ENCODE data around the gene MAST4. TPM values are rescaled to one million over a fixed set of nuclear protein-coding genes. Genes with fewer than 3 reads are reported as not detected.

MAST4 gene
- total and polyA plus RNA-seq, 2 of the 8 experiments (the other 6 are each of a cell fraction or from before 2014, with no cell fraction given) = 1.5 to 2.6 TPM

DNA sequence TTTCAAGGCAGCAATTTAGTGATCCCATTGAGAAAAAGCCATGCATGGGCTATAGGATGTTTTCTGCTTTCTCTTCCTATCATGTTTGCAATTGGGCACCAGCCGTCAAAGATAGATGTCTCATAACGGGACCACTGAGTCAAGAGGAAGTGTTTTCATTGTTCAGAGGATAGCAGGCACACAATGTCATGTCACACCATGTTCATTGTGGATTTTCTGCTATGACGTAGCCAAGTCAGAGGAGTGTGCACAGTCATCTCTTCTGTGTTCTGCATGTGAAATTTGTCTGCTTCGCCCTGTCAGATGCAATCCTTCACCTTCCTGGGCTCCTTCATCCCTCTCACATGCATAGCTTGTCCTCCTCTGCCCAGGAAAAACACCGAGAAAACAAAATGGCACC, 494.4 kb downstream of the MAST4 start:
- no peak overlapping the region for H2BK20ac ChIP-seq (ENCODE audit: low read length)
- no peak overlapping the region for H3K4ac ChIP-seq (replicated peaks; ENCODE audit: insufficient read length, low read depth, low read length)
- H4K20me1 ChIP-seq (replicated peaks in 1 of 2; ENCODE audit: control insufficient read depth in 1 of 2, insufficient read depth in 2 of 2, low read length in 2 of 2) = no peaks in the 10 kb centered on the region
- no peaks in the 10 kb centered on the region for H3K79me1 ChIP-seq (ENCODE audit: low read depth, low read length)
- H2BK12ac ChIP-seq (ENCODE audit: low read depth, low read length) = no peak overlapping the region; the same call in 1 of the 2 replicates
- H3K4me1 ChIP-seq (replicated peaks in 1 of 4; ENCODE audit: control insufficient read depth in 3 of 4, insufficient read depth in 4 of 4, low read length in 3 of 4) = peaks cover 0 to 10% (median 6%) of the 10 kb centered on the region in 4 experiments; a peak in 4 of 7 replicates
- H3K4me3 ChIP-seq (ENCODE audit: extremely low read depth in 1 of 4, insufficient read depth in 2 of 4, low read depth in 3 of 4, low read length in 4 of 4) = no peak overlapping the region
- FAIRE-seq (no peak), DNase-seq (ENCODE audit: low read depth in 1 of 2, low spot score in 2 of 2) (no peak)
- H3K23ac ChIP-seq (ENCODE audit: insufficient read length) = no peak overlapping the region
- H2AK5ac ChIP-seq (ENCODE audit: low read depth, low read length) = no peak overlapping the region
- H3K23me2 ChIP-seq (ENCODE audit: low read depth, low read length) = no peaks in the 10 kb centered on the region
- H3K27ac ChIP-seq (ENCODE audit: low read depth, low read length) = no peak overlapping the region
- no peak overlapping the region for H4K91ac ChIP-seq (replicated peaks; ENCODE audit: insufficient read length, low read length)
- H3K27me3 ChIP-seq (replicated peaks in 1 of 4; ENCODE audit: control insufficient read depth in 3 of 4, extremely low read depth in 1 of 4, insufficient read depth in 3 of 4, low read length in 3 of 4) = no peaks in the 10 kb centered on the region
- ChIA-PET POLR2A (ENCODE audit: partially characterized antibody) (interaction anchor here (0.7 kb wide), 1 partner anchor 34 kb away, joined by 3 read pairs; no protein-coding TSS in a partner anchor), CTCF (ENCODE audit: partially characterized antibody) (interaction anchor here (1.4 kb wide), 1 partner anchor 103 kb away, joined by 4 read pairs; no protein-coding TSS in a partner anchor)
- WGBS, 2 experiments (ENCODE audit: extremely low coverage in 1 of 2, insufficient coverage in 1 of 2, insufficient read length in 1 of 2, insufficient replicate concordance in 2 of 2, low coverage in 1 of 2, low lambda C conversion rate in 2 of 2, missing lambda C conversion rate in 1 of 2) = 94% methylated on average over 5 of the region's 5 CpGs; no CpG with 5 or more reads in 1 of the 2 experiments
- H4K8ac ChIP-seq (ENCODE audit: extremely low read depth, insufficient read depth, low read length) = no peak overlapping the region
- no peak overlapping the region for H3K4me2 ChIP-seq (ENCODE audit: insufficient read depth in 1 of 2, low read depth in 2 of 2, low read length in 2 of 2)
- H4K5ac ChIP-seq (ENCODE audit: insufficient read length, low read depth, low read length) = no peak overlapping the region
- no peaks in the 10 kb centered on the region for H3K79me2 ChIP-seq (ENCODE audit: control insufficient read depth in 1 of 2, insufficient read depth in 2 of 2, low read length in 2 of 2)
- H2AFZ ChIP-seq (ENCODE audit: low read length) = no peak overlapping the region
- no peak overlapping the region for H2BK5ac ChIP-seq (ENCODE audit: low read depth, low read length)
- H3K18ac ChIP-seq (ENCODE audit: extremely low read depth, low read length) = no peak overlapping the region
- no peaks in the 10 kb centered on the region for H3K9me3 ChIP-seq (ENCODE audit: insufficient read depth in 2 of 2, low read depth in 1 of 2, low read length in 1 of 2)
- H3K36me3 ChIP-seq (ENCODE audit: control insufficient read depth in 2 of 4, insufficient read depth in 4 of 4, low read length in 3 of 4) = no peaks in the 10 kb centered on the region
- H2BK15ac ChIP-seq (ENCODE audit: low read length) = peak overlapping the region; percentile 94; the same call in 1 of the 2 replicates
- no peak overlapping the region for H3K9ac ChIP-seq (replicated peaks in 1 of 4; ENCODE audit: extremely low read depth in 1 of 4, low read depth in 3 of 4, low read length in 3 of 4)
- no peak overlapping the region for H2BK120ac ChIP-seq (replicated peaks; ENCODE audit: low read depth, low read length)
- H3K56ac ChIP-seq (replicated peaks; ENCODE audit: insufficient read length, low read depth, low read length) = no peak overlapping the region
- H3K14ac ChIP-seq (ENCODE audit: insufficient read length) = no peak overlapping the region
- TF ChIP-seq KDM5A (IDR thresholded peaks at IDR 0.05; ENCODE audit: low read length) (no peak), JUN (IDR thresholded peaks at IDR 0.05; ENCODE audit: low read depth, low read length) (no peak), NANOG (IDR thresholded peaks at IDR 0.05; ENCODE audit: insufficient read depth, low read depth, low read length, poor library complexity, severe bottlenecking) (no peak)

All from H1 (cell line).